GM06990 (cell line): ENCODE results near the gene LYZL6.

Source experiments
- DNase-seq: peaks from one replicate; pipeline ENCODE4 v3.0.0-alpha.2; 2011; ENCODE audit not compliant: insufficient read length; ENCODE audit errors: extremely low read depth
- H3K27me3 ChIP-seq: replicated peaks from 2 replicates; pipeline ENCODE4 v1.6.0; 2011; ENCODE audit warnings: low read length; ENCODE audit not compliant: control insufficient read depth, insufficient read depth
- H3K36me3 ChIP-seq: 2 replicates; pipeline ENCODE4 v1.5.1; 2011; ENCODE audit warnings: low read length; ENCODE audit not compliant: control insufficient read depth, insufficient read depth
- H3K4me3 ChIP-seq: replicated peaks from 2 replicates; pipeline ENCODE4 v1.5.1; 2011; ENCODE audit warnings: low read depth, mild to moderate bottlenecking, control low read depth, low read length
- TF ChIP-seq, protein P1 (sequence below): IDR thresholded peaks from 2 replicates; pipeline ENCODE4 v1.5.1; 2011; ENCODE audit warnings: low read length, control low read depth, mild to moderate bottlenecking, inconsistent platforms; ENCODE audit not compliant: insufficient read depth, poor library complexity, severe bottlenecking

The LYZL6 gene

DNA sequence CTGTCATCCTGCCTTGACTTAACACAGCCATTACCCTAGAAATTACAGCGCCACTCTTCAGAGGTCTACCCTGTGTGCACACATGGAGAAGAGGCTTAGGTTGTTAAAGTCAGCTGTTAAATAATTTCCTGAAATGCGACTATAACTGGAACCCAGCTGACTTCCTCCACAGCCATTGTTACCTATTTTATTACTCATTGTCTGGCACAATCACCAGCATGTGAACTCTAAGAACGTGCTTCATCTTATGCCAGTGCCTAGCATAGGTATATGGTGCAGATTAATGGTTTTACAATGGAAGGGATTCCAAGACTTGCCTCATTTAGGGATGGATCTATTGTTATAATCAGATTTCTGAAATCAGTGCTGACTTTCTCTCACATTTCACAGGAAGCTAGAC, 24.8 kb downstream of the LYZL6 start:
- TF ChIP-seq, protein P1, sequence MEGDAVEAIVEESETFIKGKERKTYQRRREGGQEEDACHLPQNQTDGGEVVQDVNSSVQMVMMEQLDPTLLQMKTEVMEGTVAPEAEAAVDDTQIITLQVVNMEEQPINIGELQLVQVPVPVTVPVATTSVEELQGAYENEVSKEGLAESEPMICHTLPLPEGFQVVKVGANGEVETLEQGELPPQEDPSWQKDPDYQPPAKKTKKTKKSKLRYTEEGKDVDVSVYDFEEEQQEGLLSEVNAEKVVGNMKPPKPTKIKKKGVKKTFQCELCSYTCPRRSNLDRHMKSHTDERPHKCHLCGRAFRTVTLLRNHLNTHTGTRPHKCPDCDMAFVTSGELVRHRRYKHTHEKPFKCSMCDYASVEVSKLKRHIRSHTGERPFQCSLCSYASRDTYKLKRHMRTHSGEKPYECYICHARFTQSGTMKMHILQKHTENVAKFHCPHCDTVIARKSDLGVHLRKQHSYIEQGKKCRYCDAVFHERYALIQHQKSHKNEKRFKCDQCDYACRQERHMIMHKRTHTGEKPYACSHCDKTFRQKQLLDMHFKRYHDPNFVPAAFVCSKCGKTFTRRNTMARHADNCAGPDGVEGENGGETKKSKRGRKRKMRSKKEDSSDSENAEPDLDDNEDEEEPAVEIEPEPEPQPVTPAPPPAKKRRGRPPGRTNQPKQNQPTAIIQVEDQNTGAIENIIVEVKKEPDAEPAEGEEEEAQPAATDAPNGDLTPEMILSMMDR = no peak
- Histone ChIP-seq H3K4me3 (no peak overlapping the region), H3K36me3 (no peaks in the 10 kb centered on the region; the same call in 1 of the 2 replicates)

DNA sequence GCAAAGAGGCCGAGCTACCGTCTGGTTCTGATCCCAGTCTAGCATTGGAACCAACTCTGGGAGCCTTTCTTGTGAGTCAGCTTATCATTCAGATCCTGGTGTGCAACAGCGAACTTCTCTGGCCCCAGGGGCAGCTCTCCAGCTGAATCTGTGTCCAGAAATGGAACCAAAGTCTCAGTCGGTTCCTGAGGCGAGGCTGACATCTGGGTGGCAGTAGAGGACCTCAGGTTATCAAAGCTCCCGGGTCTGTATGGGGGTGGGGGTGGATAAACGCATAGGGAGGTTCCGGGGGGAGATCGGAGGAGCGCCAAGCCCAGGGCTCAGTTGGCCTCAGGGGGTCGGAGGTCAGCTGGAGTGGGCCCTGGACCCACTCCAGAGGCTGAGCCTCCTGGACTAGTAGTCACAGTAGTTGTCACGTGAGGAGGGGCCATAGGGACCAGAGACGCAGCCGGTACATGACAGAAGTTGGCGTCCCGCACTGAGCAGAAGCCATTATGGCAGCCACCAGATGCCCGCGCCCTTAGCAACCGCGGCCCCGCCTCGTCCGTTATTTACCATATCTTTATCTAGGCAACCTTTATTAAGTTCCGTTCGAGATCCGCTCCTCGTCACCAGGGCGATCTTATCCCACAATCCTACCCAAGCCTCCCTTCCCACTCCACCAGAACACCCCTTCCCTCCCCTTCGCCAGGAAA, 25.8 kb downstream of the LYZL6 start:
- H3K27me3 ChIP-seq = no peaks in the 10 kb centered on the region
- no peaks in the 10 kb centered on the region for H3K36me3 ChIP-seq
- H3K4me3 ChIP-seq = no peak overlapping the region
- TF ChIP-seq, protein P1 = no peak
- no peak for DNase-seq

More for the DNA sequence above, 24.8 kb downstream of the LYZL6 start:
- no peaks in the 10 kb centered on the region for H3K27me3 ChIP-seq
- no peak for DNase-seq

DNA sequence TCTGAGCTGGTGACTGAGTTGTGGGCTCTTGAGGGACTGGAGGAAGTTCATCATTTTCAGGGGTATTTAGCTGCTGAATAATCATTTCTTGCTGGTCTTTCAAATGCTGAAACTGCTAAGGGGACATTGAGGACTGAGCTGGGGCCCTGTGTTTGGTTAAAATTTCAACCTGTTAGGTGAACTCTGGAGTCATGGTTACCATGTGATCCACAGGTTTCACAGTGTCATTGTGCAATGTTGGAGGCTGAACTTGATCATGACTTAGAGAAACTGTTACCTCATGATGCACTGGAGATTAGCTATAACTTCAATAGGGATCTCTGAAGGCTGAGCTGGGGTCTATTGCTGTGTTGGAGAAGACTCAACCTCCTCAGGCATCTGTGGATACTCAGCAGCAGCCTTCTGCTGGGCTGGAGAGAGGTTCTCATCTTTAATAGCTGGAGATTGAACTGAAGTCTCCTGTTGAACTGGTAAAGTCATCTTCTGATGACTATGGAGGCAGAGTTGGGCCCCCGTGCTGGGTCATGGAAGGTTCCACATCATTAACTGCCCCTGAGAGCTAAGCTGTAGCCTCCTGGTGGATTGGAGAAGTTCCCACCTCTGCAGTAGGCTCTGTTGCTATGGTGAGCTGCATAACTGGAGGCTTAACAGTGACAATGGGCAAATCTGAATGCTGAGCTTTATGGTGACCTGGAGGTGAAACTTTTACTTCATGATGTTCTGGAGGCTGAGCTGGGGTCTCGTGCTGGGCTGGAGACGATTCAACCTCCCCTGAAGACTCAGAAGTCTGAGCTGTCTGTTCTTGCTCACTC, 28.2 kb downstream of the LYZL6 start:
- TF ChIP-seq, protein P1 = no peak
- no peaks in the 10 kb centered on the region for H3K27me3 ChIP-seq
- DNase-seq = no peak
- no peaks in the 10 kb centered on the region for H3K36me3 ChIP-seq
- no peak overlapping the region for H3K4me3 ChIP-seq

DNA sequence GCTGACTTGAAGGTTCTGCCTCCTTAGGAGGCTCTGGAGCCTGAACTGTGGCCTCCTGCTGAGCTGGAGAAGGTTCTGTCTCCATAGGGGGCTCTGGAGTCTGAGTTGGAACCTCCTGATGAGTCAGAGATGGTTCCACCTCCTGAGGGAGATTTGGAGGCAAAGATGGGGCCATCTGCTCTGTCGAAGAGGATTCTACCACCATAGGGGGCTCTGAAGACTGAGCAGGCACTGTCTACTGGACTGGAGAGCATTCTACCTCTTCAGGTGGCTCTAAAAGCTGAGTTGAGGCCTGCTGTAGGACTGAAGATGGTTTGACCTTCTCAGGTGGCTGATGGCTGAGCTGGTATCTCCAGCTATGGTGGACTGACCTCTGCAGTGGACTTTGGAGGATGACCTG, 29.2 kb downstream of the LYZL6 start:
- H3K4me3 ChIP-seq = no peak overlapping the region
- no peak for DNase-seq
- TF ChIP-seq, protein P1 = no peak
- H3K36me3 ChIP-seq = no peaks in the 10 kb centered on the region
- no peaks in the 10 kb centered on the region for H3K27me3 ChIP-seq

DNA sequence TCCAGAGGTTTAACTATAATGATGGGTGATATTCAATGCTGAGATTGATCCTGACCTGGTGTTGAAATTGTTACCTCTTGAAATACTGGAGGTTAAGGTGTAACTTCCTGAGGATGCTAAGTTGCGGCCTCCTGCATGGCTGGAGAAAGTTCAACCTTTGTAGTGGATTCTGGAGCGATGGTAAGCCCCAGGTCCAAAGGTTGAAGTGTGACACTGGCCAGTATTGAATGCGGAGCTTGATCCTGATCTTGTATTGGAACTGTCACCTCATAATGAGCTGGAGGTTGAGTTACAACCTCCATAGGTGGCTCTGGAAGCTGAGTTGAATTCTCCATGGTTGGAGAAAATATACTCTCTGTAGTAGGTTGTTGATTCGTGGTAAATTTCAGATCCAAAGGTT, 29.9 kb downstream of the LYZL6 start:
- H3K36me3 ChIP-seq = no peaks in the 10 kb centered on the region
- no peak for DNase-seq
- H3K27me3 ChIP-seq = no peaks in the 10 kb centered on the region
- no peak overlapping the region for H3K4me3 ChIP-seq
- TF ChIP-seq, protein P1 = no peak
